ENCODE data around the gene RARB. TPM values are rescaled to one million over a fixed set of nuclear protein-coding genes. Genes with fewer than 3 reads are reported as not detected.

RARB gene
- total RNA-seq, 1 donor from 2014 or later = 5.6 TPM

- DNase-seq = no peak
- peaks cover 6% of the 10 kb centered on the region for H3K4me1 ChIP-seq
- intact Hi-C loops (cut with DNase I) = no loop called here
- no peak overlapping the region for H3K4me3 ChIP-seq
- ATAC-seq = no peak
- no peaks in the 10 kb centered on the region for H3K36me3 ChIP-seq
- TF ChIP-seq CTCF (IDR thresholded peaks at IDR 0.05) = no peak
- no peak overlapping the region for H3K27ac ChIP-seq
- no peaks in the 10 kb centered on the region for H3K27me3 ChIP-seq (ENCODE audit: low read depth)
- H3K9me3 ChIP-seq = no peaks in the 10 kb centered on the region
Observed at GRCh38 chr3:25502233-25502632, 74.2 kb downstream of the RARB start.

- ATAC-seq (no peak), DNase-seq (no peak)
- Histone ChIP-seq H3K4me1 (peaks cover 6% of the 10 kb centered on the region), H3K9me3 (no peaks in the 10 kb centered on the region), H3K27me3 (ENCODE audit: low read depth) (no peaks in the 10 kb centered on the region), H3K27ac (no peak overlapping the region), H3K4me3 (no peak overlapping the region), H3K36me3 (no peaks in the 10 kb centered on the region)
- TF ChIP-seq CTCF (IDR thresholded peaks at IDR 0.05) = no peak
- intact Hi-C loops (cut with DNase I) = no loop called here
Observed at GRCh38 chr3:25503898-25504301, 75.8 kb downstream of the RARB start.

GRCh38 chr3:25505581-25505980, 77.5 kb downstream of the RARB start:
- Histone ChIP-seq H3K9me3 (no peaks in the 10 kb centered on the region), H3K4me3 (no peak overlapping the region), H3K27me3 (ENCODE audit: low read depth) (no peaks in the 10 kb centered on the region), H3K4me1 (peaks cover 6% of the 10 kb centered on the region), H3K36me3 (no peaks in the 10 kb centered on the region), H3K27ac (no peak overlapping the region)
- intact Hi-C loops (cut with DNase I) = no loop called here
- DNase-seq (no peak), ATAC-seq (no peak)
- TF ChIP-seq CTCF (IDR thresholded peaks at IDR 0.05) = no peak

GRCh38 chr3:25507811-25508210, 79.7 kb downstream of the RARB start:
- intact Hi-C loops (cut with DNase I) = no loop called here
- no peak for DNase-seq
- no peaks in the 10 kb centered on the region for H3K4me1 ChIP-seq
- H3K4me3 ChIP-seq = no peak overlapping the region
- no peak overlapping the region for H3K27ac ChIP-seq
- no peak for TF ChIP-seq CTCF (IDR thresholded peaks at IDR 0.05)
- H3K36me3 ChIP-seq = no peaks in the 10 kb centered on the region
- H3K9me3 ChIP-seq = no peaks in the 10 kb centered on the region
- ATAC-seq = no peak
- no peaks in the 10 kb centered on the region for H3K27me3 ChIP-seq (ENCODE audit: low read depth)

- H3K27ac ChIP-seq = peak overlapping the region; percentile 18
- no peak for ATAC-seq
Observed at GRCh38 chr3:25508433-25508832, 80.4 kb downstream of the RARB start.

More at GRCh38 chr3:25508433-25508832, 80.4 kb downstream of the RARB start:
- no peaks in the 10 kb centered on the region for H3K27me3 ChIP-seq (ENCODE audit: low read depth)
- H3K4me1 ChIP-seq = no peaks in the 10 kb centered on the region
- no peak overlapping the region for H3K4me3 ChIP-seq
- H3K36me3 ChIP-seq = no peaks in the 10 kb centered on the region
- intact Hi-C loops (cut with DNase I) = no loop called here
- no peaks in the 10 kb centered on the region for H3K9me3 ChIP-seq
- no peak for TF ChIP-seq CTCF (IDR thresholded peaks at IDR 0.05)
- DNase-seq = no peak
